ENCODE data around the gene CAVIN4. TPM values are rescaled to one million over a fixed set of nuclear protein-coding genes. Genes with fewer than 3 reads are reported as not detected.

The CAVIN4 gene
- total and polyA plus RNA-seq, 2 of the 13 experiments (the other 11 are each of a cell fraction or from before 2014, with no cell fraction given) = 0.54 to 1.00 TPM

- BruUV-seq (replicated peaks) = no TSS peak
Observed at GRCh38 chr9:100555471-100555870, 22.4 kb upstream of the CAVIN4 start.

More at GRCh38 chr9:100555471-100555870, 22.4 kb upstream of the CAVIN4 start:
- Histone ChIP-seq H3K79me2 (ENCODE audit: insufficient read depth, low read length) (no peaks in the 10 kb centered on the region), H3K4me1 (ENCODE audit: insufficient read depth, low read length) (no peaks in the 10 kb centered on the region), H3K9me3 (ENCODE audit: low read length) (no peaks in the 10 kb centered on the region), H2AFZ (ENCODE audit: low read length) (no peak overlapping the region), H4K20me1 (ENCODE audit: insufficient read depth, low read length) (no peaks in the 10 kb centered on the region), H3K9ac (ENCODE audit: insufficient read depth, low read depth, low read length) (no peak overlapping the region), H3K27me3 (ENCODE audit: control insufficient read depth in 1 of 2, insufficient read depth in 2 of 2, low read length in 2 of 2) (no peaks in the 10 kb centered on the region), H3K36me3 (replicated peaks in 1 of 2; ENCODE audit: control insufficient read depth in 1 of 2, insufficient read depth in 2 of 2, low read length in 2 of 2) (no peaks in the 10 kb centered on the region), H3K4me2 (ENCODE audit: low read depth, low read length) (no peak overlapping the region), H3K27ac (ENCODE audit: extremely low read length, insufficient read depth, low read length) (no peak overlapping the region), H3K4me3 (replicated peaks in 1 of 3; ENCODE audit: insufficient read depth in 1 of 3, low read depth in 2 of 3, low read length in 3 of 3) (no peak overlapping the region)
- DNase-seq (ENCODE audit: low spot score) = no peak
- ATAC-seq = no peak
- ChIA-PET POLR2A (no interaction called here), CTCF (ENCODE audit: low intra/inter-chr PET ratio, low total read pairs) (no interaction called here)
- in situ Hi-C loops (cut with HindIII; ENCODE audit: extremely low pct_ligation_motif_present, low pct_unique_long_range_greater_than_20kb) = no loop called here
- 89% methylated on average over 1 of the region's 1 CpG for WGBS (ENCODE audit: low lambda C conversion rate)
- no peak for TF ChIP-seq TBX2 (CRISPR knock-in tag; IDR thresholded peaks at IDR 0.05; ENCODE audit: borderline replicate concordance)
- no peak for TF ChIP-seq ATF4 (CRISPR knock-in tag; IDR thresholded peaks at IDR 0.05)
- TF ChIP-seq TRAFD1 (CRISPR knock-in tag; IDR thresholded peaks at IDR 0.05; ENCODE audit: borderline replicate concordance) = no peak
- no peak for TF ChIP-seq ZNF24 (IDR thresholded peaks at IDR 0.05)
- no peak for TF ChIP-seq ZNF572 (CRISPR knock-in tag; IDR thresholded peaks at IDR 0.05)
- TF ChIP-seq NCOR1 (IDR thresholded peaks at IDR 0.05; ENCODE audit: borderline replicate concordance, low read length) = no peak
- intact Hi-C loops (cut with micrococcal nuclease; ENCODE audit: unreplicated experiment) = no loop called here
- FAIRE-seq = no peak

Measured in HepG2 (cell line).